NK-92 treated with Interleukin-12 subunit alpha and Interleukin-12 subunit beta, amount 100 ng/mL, for 24 hours (cell line): ENCODE measurements around the gene VAV3.
"Not testable (repeated sequence)": the region's sequence is repeated elsewhere in the genome, so short reads cannot be mapped to it uniquely, and the experiment has no call there.

Experiments used
- DNase-seq: peaks from one replicate; lab custom pipeline; 2025; lab: John Stamatoyannopoulos, UW

VAV3 gene

DNA sequence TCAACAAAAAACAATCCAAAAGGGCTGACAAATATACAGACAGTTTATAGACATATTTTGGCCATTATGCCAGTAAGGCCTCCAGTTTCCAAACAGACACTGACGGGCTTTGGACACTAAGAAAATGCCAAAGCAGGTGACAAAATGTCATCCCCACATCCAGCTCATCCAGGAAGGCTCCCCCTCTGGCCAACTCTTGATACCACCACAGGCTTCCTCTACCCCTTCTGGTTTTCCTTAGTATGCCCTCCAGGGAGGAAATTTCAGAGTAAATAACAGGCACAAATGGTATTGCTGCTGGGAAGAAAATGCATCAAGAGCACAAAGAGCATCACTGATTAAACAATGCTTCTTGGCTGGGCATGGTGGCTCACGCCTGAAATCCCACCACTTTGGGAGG lies 225.3 kb downstream of the VAV3 start:
- no peak for DNase-seq

DNA sequence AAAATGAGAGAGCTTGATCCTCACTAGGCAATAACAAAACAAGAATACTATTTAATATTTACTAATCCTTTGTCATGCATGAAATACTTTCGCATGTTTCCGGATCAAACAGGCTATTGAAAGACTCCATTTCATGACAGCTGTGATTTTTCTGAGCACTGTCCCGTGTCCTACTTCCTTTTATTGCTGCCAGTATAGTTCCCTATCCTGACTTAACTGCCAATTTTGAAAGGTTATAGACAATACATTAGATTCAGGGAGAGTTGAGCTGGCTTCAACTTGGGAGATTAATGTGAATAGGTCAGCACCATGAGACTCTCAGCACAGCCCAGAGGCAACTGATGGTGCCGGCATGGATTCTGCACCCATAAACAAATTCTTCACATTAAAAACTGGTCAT lies 225.8 kb downstream of the VAV3 start:
- no peak for DNase-seq

DNA sequence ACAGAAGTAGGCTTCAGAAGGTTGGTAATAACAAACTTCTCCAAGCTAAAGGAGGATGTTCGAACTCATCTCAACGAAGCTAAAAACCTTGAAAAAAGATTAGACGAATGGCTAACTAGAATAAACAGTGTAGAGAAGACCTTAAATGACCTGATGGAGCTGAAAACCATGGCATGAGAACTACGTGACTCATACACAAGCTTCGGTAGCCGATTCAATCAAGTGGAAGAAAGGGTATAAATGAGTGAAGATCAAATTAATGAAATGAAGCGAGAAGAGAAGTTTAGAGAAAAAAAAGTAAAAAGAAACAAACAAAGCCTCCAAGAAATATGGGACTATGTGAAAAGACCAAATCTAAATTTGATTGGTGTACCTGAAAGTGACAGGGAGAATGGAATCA lies 231.6 kb downstream of the VAV3 start:
- DNase-seq, result not testable (repeated sequence)

DNA sequence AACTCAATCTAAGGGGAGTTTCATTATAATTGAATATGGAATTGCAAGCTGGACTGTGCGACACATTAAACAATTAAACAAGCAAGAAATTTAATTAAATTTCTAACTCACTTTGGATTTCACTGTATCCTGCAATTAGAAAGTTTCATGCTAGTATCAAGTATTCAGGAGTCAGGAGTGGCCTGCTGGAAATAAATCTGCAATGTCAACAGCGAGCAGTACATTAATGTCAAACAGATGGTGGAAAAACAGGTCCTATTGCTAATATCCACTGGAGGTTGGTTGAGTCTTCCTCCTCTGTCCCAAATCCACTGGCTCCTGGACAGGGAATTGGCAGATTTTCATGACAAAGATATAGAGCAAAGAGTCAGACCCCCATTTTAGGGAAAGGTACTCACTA lies 237.1 kb downstream of the VAV3 start:
- DNase-seq, result no peak

DNA sequence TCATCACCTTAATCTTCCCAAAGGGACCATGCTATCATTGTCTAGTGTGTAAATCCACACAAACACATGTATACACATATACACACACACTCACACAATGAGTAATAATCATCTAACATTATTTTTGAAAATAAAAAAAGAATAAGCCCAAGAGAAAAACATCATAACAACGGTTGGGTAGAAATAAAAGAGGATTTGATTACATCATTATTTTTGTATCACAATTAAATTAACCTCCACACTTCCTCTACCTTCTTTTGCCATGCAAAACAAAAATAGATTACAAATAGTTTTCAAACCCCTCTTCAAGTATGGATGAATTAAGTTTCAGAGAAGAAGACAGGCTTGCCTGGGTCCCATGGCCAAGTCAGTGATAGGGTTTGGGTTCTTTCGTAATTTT lies 238.1 kb downstream of the VAV3 start:
- no peak for DNase-seq

DNA sequence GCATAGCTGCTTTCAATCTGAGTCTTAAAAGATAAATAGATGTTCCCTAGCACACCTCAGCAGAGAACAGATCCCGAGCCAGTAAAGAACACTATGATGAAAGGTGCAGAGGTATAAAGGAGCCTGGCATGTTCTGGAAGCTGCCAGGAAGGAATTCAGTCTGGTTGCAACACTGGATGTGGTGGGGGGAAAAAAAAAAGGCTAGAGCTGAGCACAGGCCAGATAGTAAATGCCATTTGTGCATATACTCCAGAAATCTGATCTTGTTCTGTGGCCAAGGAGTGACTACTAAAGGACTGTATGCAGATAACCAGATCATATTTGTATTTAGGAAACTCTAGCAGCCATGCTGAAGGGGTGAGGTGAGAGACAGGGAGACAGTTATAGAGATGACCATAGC lies 240.3 kb downstream of the VAV3 start:
- no peak for DNase-seq

DNA sequence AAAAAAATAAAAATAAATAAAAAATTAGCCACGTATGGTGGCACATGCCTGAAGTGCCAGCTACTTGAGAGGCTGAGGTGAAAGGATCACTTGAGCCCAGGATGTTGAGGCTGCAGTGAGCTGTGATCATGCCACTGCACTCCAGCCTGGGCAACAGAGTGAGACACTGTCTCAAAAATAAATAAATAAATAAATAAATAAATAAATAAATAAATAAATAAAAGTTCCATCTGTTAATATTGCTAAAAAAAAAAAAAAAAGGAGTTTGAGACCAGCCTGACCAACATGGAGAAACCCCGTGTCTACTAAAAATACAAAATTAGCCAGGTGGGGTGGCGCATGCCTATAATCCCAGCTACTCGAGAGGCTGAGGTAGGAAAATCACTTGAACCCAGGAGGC lies 244.8 kb downstream of the VAV3 start:
- not testable (repeated sequence) for DNase-seq

DNA sequence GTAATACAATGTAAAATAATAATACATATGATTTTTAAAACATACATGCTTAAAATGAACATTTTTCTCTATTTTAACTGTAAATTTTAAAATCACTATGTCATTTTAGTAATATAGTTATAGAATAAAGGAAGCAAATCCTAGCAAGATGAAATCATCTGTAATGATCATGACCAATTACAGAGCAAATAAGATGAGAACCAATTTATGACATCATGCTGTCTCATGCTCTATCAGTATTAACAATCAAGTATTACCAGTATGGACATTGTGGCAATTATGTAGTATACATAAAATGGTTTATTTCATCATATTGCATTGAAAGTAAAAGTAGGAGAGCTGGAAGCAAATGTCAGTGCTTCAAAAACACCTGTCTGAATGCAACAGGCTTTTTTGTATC lies 255.0 kb downstream of the VAV3 start:
- no peak for DNase-seq

DNA sequence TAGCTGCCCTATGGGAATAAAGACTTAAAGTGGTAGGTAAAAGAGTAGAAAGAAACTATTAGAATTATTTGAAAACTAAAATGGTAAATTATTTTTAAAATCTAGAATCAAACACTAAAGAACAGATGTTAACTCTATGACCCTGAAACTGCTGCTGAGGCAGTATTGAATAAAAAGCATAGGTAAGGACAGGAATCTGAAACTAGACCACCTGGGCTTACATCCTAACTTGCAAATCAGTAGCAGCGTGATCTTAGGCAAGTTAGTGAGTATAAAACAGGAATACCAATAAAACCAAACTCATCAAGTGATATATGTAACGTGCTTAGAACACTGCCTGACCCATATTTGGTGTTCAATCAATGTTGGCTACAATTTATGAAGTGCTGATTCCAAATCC lies 257.9 kb downstream of the VAV3 start:
- DNase-seq, result no peak

DNA sequence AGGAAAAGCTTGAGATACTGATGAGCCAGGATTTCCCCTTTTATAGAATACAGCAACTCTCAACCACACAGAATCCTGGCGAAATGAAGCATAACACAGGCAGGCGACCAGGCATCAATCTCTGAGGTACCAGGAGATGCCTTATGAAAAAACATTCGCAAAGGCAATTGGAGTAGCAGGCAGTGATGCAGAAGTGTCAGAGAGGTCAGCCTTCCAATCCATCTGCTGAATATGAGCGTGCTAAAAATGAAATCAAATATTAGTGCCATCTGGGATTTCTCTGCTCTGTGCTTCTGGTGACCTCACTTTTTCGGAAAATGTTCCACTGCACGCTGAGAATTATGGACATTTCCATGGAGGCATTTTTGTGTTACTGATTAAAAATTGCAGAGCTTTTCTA lies 258.8 kb downstream of the VAV3 start:
- no peak for DNase-seq

DNA sequence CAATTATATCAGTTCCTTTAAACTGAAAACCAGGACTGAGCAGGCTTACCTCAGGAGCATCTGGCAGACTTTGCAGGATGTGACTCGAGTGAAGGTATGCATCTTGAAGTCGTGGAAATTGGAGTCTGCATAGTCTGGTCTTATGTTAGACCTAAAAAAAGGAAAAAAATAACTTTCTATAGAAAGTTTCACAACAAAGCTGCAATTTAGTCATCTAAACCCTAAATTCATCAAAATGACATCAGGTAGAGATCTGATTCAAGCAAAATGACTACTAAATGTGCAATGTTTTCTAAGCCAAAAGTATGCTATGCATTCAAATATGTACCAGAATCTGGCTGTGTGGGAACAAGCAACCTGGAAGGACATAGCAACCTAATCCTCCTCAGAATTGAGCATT lies 260.1 kb downstream of the VAV3 start:
- DNase-seq, result no peak

DNA sequence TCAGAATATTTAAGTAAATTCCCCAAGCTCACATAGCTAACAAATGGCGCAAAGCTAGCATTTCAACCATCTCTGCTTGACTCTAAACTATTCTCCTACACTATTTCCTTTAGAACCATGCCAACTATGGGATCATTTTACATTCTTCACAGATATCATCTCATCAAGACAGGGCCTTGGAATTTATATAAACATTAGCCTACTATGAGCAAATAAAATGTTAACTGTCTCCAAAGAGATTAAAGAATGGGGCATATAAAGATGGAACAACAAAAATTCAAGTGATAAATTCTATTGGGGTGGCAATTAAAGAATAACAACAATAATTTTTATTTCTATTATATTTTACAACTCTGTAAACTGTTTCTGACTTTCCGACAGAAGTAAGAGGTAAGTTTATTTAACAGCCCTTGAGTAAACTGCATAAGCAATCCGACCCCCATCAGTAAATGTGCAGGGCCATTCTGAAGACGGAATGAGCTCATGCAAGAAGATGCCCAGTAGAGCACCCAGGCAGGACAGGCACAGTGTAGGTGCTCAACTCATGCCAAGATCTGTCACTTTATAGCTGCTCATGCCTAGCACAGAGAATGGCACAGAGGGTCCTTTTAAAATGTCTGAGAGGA lies 261.9 kb downstream of the VAV3 start:
- DNase-seq, result no peak

DNA sequence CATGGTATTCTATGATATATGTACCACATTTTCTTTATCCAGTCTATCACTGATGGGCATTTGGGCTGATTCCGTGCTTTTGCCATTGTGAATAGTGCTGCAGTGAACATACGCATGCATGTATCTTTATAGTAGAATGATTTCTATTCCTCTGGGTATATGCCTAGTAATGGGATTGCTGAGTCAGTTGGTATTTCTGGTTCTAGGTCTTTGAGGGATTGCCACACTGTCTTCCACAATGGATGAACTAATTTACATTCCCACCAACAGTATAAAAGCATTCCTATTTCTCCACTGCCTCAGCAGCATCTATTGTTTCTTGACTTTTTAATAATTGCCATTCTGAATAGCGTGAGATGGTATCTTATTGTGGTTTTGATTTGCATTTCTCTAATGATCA lies 264.3 kb downstream of the VAV3 start:
- not testable (repeated sequence) for DNase-seq

DNA sequence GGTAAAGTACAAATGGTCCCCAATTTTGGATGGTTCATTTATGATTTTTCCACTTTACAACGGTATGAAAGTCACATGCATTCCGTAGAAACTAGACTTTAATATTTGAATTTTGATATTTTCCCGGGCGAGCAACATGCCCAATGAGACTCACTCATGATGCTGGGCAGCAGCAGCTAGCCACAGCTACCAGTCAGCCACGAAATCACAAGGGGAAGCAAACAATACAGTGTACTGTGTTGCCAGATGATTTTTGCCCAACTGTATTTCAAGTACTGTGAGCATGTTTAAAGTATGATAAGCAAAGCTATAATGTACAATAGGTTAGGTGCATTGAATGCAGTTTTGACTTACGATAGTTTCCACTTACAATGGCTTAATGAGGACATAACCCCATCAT lies 266.8 kb downstream of the VAV3 start:
- no peak for DNase-seq

DNA sequence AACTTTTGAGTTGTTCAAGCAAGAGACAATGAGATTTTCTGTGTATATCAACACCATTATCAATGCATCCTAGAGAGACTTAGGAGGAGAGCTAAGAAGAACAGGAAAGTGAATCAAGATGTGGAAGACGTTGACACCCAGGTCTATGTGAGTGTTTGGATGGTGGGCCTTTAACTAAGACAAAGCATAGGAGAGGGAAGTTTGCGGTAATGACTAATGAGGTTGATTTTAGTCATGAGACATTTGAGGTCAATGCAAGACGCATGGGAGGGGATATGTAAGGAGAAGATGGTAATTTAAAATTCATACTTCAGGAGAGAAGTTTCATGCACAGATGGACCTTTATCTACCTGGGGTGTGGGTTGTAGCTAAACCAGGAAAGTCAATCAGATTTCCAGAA lies 269.6 kb downstream of the VAV3 start:
- no peak for DNase-seq

DNA sequence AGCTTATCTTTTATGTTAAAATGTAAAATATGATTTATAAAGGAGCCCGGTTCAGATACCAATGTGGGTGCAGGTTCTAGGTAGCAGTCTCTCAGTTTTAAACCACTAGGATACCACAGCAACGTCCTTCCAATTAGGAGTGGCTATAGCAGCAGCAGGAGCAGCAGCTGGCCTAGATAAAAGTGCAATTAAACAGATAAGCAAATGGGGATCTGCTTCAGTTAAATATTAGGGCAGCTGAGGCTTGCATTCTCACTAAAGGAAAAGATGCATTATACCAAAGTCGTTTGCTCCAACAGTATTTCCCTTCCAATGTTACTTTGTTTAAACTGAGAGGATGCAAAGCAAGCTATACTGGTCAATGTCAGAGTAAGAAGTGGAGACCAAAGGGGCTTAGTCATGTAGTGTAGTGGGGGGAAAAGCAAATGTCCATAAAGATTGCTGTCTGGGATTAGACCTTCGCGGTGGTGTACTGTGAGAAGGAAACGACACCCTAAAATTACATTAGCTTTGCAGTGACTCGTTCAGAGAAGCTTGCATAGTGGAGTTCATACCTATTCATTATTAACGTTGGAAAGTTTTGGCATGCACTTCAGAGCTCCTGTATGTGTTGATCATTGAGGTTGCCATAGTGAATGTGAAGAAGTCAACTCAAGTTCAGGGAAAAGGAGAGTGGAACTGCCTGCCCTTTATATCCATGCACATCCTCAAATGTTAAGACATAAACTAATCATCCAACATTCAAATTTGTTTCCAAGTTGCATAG lies 272.2 kb downstream of the VAV3 start:
- no peak for DNase-seq

DNA sequence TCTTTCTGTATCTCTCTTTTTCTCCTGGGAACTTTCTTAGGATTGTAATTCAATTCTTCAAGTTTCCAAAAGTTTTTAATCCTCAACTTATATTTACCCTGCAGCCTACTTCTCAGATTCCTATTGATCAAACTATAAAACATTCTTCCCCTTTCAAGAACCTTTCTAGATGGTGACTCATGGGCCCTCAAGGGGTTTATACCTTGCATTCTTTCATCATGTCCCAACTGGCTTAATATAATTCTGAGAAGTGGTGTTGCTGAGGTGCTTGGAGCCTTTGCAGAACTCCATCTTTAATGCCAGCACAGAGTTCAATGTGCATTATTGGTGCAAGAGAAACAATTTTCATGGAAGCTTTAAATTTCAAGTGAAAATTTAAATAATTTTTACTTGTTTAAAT lies 273.4 kb downstream of the VAV3 start:
- DNase-seq, result no peak

DNA sequence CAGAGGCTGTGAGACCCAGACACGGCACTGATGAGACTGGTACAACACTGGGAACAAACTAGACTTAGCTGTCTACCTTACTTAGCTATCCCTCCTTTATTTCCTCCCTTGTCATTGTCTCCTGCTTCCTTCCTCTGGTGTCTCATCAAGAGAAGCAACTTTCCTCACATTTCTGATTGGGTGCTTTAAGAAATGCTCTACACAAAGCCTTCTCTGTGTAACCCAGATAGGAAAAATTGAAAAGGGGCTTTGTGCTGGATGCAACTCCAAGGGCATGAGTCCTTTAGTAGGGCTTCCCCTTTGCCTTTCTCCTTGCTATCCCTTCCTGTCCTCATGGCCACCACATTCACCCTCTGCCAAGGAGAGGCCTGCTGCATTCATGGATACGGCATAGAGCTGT lies 274.5 kb downstream of the VAV3 start:
- DNase-seq, result no peak

DNA sequence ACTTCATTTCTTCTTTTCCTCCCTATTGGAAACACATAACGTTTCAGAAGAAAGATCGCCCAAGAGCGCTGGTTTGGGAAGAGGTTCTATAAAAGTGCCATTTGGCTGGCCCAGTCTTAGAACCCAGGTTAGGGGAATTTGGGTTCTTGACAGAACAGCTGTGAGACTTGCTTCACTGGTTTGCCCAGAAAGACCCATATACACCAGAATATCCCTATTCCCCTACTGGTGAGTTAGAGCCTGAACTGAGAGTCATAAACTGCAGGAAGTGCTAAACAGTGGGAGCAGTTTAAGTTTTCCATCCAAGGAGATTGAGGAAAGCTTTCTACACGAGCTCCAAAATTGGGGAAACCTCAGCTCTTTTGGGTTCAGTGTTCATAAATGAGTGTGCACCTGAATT lies 275.2 kb downstream of the VAV3 start:
- DNase-seq, result no peak

DNA sequence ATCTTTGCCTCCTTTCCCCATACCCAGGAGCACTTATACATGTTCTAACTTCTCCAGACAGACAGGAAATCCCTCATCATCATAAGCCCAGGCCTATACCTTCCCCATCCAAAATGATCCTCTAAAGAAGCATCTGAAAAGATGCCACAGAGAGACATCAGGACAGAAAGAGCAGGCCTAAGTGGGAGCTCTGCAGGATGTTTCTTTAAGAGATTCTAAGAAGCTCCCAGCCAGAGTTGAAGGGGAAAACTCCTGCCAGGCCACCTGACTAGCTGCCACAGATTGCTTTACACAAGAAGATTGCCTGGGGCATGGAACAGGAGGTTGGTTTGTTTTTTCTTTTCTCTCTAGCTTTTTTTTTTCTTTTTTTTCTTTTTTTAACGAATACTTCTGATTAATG lies 275.8 kb downstream of the VAV3 start:
- DNase-seq, result no peak

DNA sequence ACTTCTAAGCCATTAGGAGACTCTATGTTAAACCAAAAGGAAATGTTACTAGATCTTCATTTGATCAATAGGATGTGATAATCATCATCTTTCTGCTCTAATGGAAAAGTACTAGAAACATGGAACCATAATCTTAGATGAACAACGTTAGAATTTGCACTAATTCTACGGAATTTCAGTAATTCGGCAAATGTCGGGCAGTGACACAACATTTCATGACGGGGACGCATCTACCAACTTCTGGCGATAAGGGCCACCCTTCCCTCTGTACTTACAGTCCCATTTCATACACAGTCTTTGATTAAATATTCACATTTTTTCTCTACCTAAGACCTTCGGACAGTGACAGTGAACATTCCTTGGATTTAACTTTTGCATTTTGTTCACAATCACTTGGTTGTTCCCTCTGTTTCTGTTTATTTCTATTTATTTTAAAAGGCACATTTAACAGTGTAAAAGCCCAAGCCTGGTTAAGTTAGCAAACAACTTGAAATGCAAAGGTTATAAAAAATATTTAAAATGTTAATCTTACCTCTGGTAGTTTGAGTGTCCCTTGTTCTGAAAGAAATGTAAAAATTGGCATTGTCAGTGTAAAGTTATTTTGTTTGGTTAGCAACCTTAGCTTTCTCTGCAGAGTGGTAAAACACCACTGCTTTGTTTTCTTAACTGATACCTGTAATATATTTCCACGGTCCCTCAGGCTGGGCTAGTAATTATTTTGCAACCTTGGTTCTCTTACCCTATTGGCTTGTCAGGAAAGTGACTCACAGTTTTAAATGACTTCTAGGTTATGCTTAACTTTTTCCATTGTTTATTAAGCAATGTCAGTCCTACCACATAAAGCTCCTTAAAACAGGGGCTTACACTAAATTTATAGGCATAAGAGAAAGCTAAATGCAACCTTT lies 276.9 kb downstream of the VAV3 start:
- no peak for DNase-seq

DNA sequence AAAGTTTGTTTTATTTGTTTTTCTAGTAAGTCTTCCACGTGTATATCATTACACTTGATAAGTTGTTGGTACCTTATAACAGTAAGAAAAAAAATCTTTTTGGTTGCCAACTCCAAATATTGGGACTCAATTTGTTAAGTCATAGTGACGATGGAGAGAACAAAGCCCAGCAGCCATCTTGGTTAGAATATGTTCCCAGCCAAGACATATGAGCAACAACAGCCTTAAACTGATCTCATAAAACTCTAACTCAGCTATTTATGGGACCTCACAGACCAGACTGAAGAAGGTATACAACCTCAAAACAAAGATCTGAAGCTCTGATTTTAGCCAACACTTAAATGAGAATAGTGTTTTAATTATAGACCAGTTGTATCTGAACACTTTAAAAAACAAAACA lies 281.3 kb downstream of the VAV3 start:
- DNase-seq, result no peak

DNA sequence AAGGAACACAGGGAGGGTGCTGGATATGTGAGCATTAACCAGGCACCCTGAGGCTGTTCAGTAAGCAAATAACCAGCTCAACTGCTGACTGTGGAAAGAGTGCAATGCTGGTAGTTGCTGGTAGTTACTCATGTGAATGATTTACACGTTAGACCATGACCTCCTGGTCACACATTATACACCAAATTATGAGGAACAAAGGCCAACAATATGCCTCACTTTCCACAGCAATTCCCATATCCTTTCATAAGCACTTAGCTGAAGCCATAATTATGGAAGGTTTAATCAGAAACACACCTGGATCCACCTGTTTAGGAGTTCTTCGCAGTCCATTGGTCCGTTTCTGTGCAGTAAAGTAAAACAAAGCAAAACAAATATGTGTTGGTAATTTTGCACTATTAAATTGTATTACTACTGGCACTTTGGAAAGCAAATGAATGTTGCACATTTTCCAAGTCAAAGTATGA lies 281.8 kb downstream of the VAV3 start:
- DNase-seq, result no peak
